Measurements from ENCODE around the gene PPIL1. TPM values are rescaled to one million over a fixed set of nuclear protein-coding genes. Genes with fewer than 3 reads are reported as not detected.

PPIL1 gene
- total and polyA plus RNA-seq, 2 of the 8 experiments (the other 6 are each of a cell fraction or from before 2014, with no cell fraction given) = 83.7 to 86.5 TPM

DNA sequence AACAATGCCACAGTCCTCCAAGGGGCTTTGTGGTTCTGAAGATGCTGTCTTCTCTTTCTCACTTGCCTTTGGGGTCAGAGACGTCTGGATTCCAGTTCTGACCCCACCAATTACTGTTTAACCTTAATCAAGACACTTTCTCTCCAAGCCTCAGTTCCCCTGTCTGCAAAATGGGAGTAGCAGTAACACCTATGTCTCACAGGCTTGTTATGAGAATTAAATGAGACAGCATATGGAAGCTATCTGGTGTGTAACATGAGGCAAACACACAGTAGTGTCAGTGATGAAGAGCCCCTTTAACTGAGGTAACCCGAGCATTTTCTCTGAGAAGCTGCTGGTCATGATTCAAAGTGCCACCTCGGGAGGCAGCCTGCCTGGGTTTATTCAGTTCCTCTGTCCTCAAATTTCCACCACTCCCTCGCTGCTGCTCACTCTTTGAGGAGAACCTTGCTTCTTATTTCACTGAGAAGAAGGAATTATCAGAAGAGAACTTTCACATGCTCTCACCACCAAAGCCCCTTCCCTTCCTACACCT lies 11.7 kb downstream of the PPIL1 start:
- H3K79me1 ChIP-seq (ENCODE audit: low read depth, low read length) = peaks cover 24% of the 10 kb centered on the region
- H3K18ac ChIP-seq (ENCODE audit: extremely low read depth, low read length) = no peak overlapping the region
- no peak overlapping the region for H2BK5ac ChIP-seq (ENCODE audit: low read depth, low read length)
- 83% methylated on average over 4 of the region's 4 CpGs; no CpG with 5 or more reads in 1 of the 2 experiments for WGBS, 2 experiments (ENCODE audit: extremely low coverage in 1 of 2, insufficient coverage in 1 of 2, insufficient read length in 1 of 2, insufficient replicate concordance in 2 of 2, low coverage in 1 of 2, low lambda C conversion rate in 2 of 2, missing lambda C conversion rate in 1 of 2)
- no peak overlapping the region for H3K23ac ChIP-seq (ENCODE audit: insufficient read length)
- no peak overlapping the region for H3K4me3 ChIP-seq (ENCODE audit: extremely low read depth in 1 of 4, insufficient read depth in 2 of 4, low read depth in 3 of 4, low read length in 4 of 4)
- no peak for FAIRE-seq
- peaks cover 2 to 28% (median 15%) of the 10 kb centered on the region in 4 experiments for H3K36me3 ChIP-seq (ENCODE audit: control insufficient read depth in 2 of 4, insufficient read depth in 4 of 4, low read length in 3 of 4)
- H2BK12ac ChIP-seq (ENCODE audit: low read depth, low read length) = no peak overlapping the region
- ChIA-PET POLR2A (ENCODE audit: partially characterized antibody) (interaction anchor here (5.1 kb wide), 1 partner anchor 12 kb away, joined by 32 read pairs; the partner anchor contains the start of gene PPIL1), CTCF (ENCODE audit: partially characterized antibody) (interaction anchor here (1.5 to 12.6 kb wide), 4 partner anchors 14 to 104 kb away, joined by 4 to 99 read pairs (median 12); partner anchors contain the start of gene C6orf89)
- H3K27me3 ChIP-seq (replicated peaks in 1 of 4; ENCODE audit: control insufficient read depth in 3 of 4, extremely low read depth in 1 of 4, insufficient read depth in 3 of 4, low read length in 3 of 4) = no peaks in the 10 kb centered on the region
- no peak overlapping the region for H2AK5ac ChIP-seq (ENCODE audit: low read depth, low read length)
- H2BK15ac ChIP-seq (ENCODE audit: low read length) = no peak overlapping the region; the same call in 1 of the 2 replicates
- no peak overlapping the region for H2AFZ ChIP-seq (ENCODE audit: low read length)
- H2BK120ac ChIP-seq (replicated peaks; ENCODE audit: low read depth, low read length) = no peak overlapping the region
- H3K9me3 ChIP-seq (ENCODE audit: insufficient read depth in 2 of 2, low read depth in 1 of 2, low read length in 1 of 2) = no peaks in the 10 kb centered on the region
- no peak overlapping the region for H3K56ac ChIP-seq (replicated peaks; ENCODE audit: insufficient read length, low read depth, low read length)
- no peak overlapping the region for H3K4me2 ChIP-seq (ENCODE audit: insufficient read depth in 1 of 2, low read depth in 2 of 2, low read length in 2 of 2)
- H3K4me1 ChIP-seq (replicated peaks in 1 of 4; ENCODE audit: control insufficient read depth in 3 of 4, insufficient read depth in 4 of 4, low read length in 3 of 4) = peaks cover 2 to 11% (median 3%) of the 10 kb centered on the region in 4 experiments; a peak in 5 of 7 replicates
- no peak overlapping the region for H3K9ac ChIP-seq (replicated peaks in 1 of 4; ENCODE audit: extremely low read depth in 1 of 4, low read depth in 3 of 4, low read length in 3 of 4)
- H3K4ac ChIP-seq (replicated peaks; ENCODE audit: insufficient read length, low read depth, low read length) = no peak overlapping the region
- no peak overlapping the region for H4K8ac ChIP-seq (ENCODE audit: extremely low read depth, insufficient read depth, low read length)
- no peak overlapping the region for H3K27ac ChIP-seq (ENCODE audit: low read depth, low read length)
- peaks cover 5 to 77% of the 10 kb centered on the region in 2 experiments for H3K79me2 ChIP-seq (ENCODE audit: control insufficient read depth in 1 of 2, insufficient read depth in 2 of 2, low read length in 2 of 2)
- H4K20me1 ChIP-seq (replicated peaks in 1 of 2; ENCODE audit: control insufficient read depth in 1 of 2, insufficient read depth in 2 of 2, low read length in 2 of 2) = peaks cover 7 to 14% of the 10 kb centered on the region in 2 experiments
- no peak overlapping the region for H4K5ac ChIP-seq (ENCODE audit: insufficient read length, low read depth, low read length)
- no peaks in the 10 kb centered on the region; the same call in 1 of the 2 replicates for H3K23me2 ChIP-seq (ENCODE audit: low read depth, low read length)
- no peak overlapping the region for H4K91ac ChIP-seq (replicated peaks; ENCODE audit: insufficient read length, low read length)
- DNase-seq (ENCODE audit: low read depth in 1 of 2, low spot score in 2 of 2) = no peak
- H3K14ac ChIP-seq (ENCODE audit: insufficient read length) = no peak overlapping the region
- H2BK20ac ChIP-seq (ENCODE audit: low read length) = no peak overlapping the region
- no peak for TF ChIP-seq GABPA (IDR thresholded peaks at IDR 0.05; ENCODE audit: borderline replicate concordance, insufficient read depth, low read length)
- no peak for TF ChIP-seq MAFK (IDR thresholded peaks at IDR 0.05; ENCODE audit: low read depth, low read length)
- TF ChIP-seq CBX8 (IDR thresholded peaks at IDR 0.05; ENCODE audit: borderline replicate concordance, low read depth, low read length) = no peak
- no peak for TF ChIP-seq TBP (IDR thresholded peaks at IDR 0.05; ENCODE audit: low read depth, low read length)
- TF ChIP-seq JUN (IDR thresholded peaks at IDR 0.05; ENCODE audit: low read depth, low read length) = no peak
- no peak for TF ChIP-seq CHD1 (IDR thresholded peaks at IDR 0.05; ENCODE audit: low read depth, low read length)
- no peak for TF ChIP-seq SUZ12 (IDR thresholded peaks at IDR 0.05; ENCODE audit: low read length)
- no peak for TF ChIP-seq SIN3A (conservative IDR thresholded peaks at IDR 0.05 in 1 of 2, IDR thresholded peaks at IDR 0.05 in 1 of 2; ENCODE audit: low read depth in 1 of 2, low read length in 2 of 2)
- no peak for TF ChIP-seq TAF1 (IDR thresholded peaks at IDR 0.05; ENCODE audit: low read depth, low read length)
- TF ChIP-seq SIRT6 (IDR thresholded peaks at IDR 0.05; ENCODE audit: low read length) = no peak
- TF ChIP-seq, protein P1, sequence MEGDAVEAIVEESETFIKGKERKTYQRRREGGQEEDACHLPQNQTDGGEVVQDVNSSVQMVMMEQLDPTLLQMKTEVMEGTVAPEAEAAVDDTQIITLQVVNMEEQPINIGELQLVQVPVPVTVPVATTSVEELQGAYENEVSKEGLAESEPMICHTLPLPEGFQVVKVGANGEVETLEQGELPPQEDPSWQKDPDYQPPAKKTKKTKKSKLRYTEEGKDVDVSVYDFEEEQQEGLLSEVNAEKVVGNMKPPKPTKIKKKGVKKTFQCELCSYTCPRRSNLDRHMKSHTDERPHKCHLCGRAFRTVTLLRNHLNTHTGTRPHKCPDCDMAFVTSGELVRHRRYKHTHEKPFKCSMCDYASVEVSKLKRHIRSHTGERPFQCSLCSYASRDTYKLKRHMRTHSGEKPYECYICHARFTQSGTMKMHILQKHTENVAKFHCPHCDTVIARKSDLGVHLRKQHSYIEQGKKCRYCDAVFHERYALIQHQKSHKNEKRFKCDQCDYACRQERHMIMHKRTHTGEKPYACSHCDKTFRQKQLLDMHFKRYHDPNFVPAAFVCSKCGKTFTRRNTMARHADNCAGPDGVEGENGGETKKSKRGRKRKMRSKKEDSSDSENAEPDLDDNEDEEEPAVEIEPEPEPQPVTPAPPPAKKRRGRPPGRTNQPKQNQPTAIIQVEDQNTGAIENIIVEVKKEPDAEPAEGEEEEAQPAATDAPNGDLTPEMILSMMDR (IDR thresholded peaks at IDR 0.05; ENCODE audit: control extremely low read depth in 1 of 3, insufficient read depth in 1 of 3, low read depth in 1 of 3, low read length in 3 of 3) = no peak
